Caco-2 (cell line): ENCODE data around the gene PAK1. TPM values are rescaled to one million over a fixed set of nuclear protein-coding genes. Genes with fewer than 3 reads are reported as not detected.

ENCODE experiments used
- BruUV-seq: library from RNA; stranded (reverse); fragments of 400-500 nt; replicated peaks from 2 replicates; lab custom pipeline; 2021; lab: Mats Ljungman, UMichigan
- CTCF ChIA-PET: fragments of 300-600 bp; sonication (Branson Sonifier 250); formaldehyde crosslinking; loops from one replicate; lab custom pipeline; 2022; ENCODE audit warnings: antibody characterized with exemption; lab: Charles Lee
- POLR2A ChIA-PET: fragments of 300-600 bp; sonication (Branson Sonifier 250); formaldehyde crosslinking; loops from one replicate; lab custom pipeline; 2022; ENCODE audit warnings: antibody characterized with exemption; lab: Charles Lee
- DNase-seq, 2 experiments: peaks; one replicate each; pipeline versions ENCODE4 v3.0.0 to v3.0.0-alpha.2; 2020 to 2022
- H3K27me3 ChIP-seq: replicated peaks from 2 replicates; pipeline ENCODE4 v1.6.0; 2011; ENCODE audit warnings: low read length; ENCODE audit not compliant: control insufficient read depth, insufficient read depth
- H3K36me3 ChIP-seq: 2 replicates; pipeline ENCODE4 v1.5.1; 2011; ENCODE audit warnings: low read length; ENCODE audit not compliant: control insufficient read depth, insufficient read depth
- H3K4me1 ChIP-seq: fragments of 250-450 bp; sonication (Bioruptor Pico); 2 replicates; pipeline ENCODE4 v1.5.1; 2020; ENCODE audit warnings: mild to moderate bottlenecking
- H3K4me3 ChIP-seq: 2 replicates; pipeline ENCODE4 v1.5.1; 2011; ENCODE audit warnings: low read depth, mild to moderate bottlenecking, control low read depth, low read length
- H3K9me3 ChIP-seq: fragments of 250-450 bp; sonication (Bioruptor Pico); 2 replicates; pipeline ENCODE4 v1.5.1; 2020; ENCODE audit warnings: mild to moderate bottlenecking, moderate library complexity
- H3K27ac Mint-ChIP-seq: one replicate; pipeline ENCODE4 v1.8.0; 2022; ENCODE audit warnings: mixed read lengths; ENCODE audit not compliant: unreplicated experiment
- H3K27me3 Mint-ChIP-seq: one replicate; pipeline ENCODE4 v1.8.0; 2022; ENCODE audit warnings: mixed read lengths; ENCODE audit not compliant: insufficient read depth, unreplicated experiment
- H3K36me3 Mint-ChIP-seq: one replicate; pipeline ENCODE4 v1.8.0; 2022; ENCODE audit warnings: mild to moderate bottlenecking, mixed read lengths; ENCODE audit not compliant: insufficient read depth, unreplicated experiment
- H3K4me1 Mint-ChIP-seq: one replicate; pipeline ENCODE4 v1.8.0; 2022; ENCODE audit warnings: low read depth, mixed read lengths; ENCODE audit not compliant: unreplicated experiment
- H3K4me3 Mint-ChIP-seq: one replicate; pipeline ENCODE4 v1.8.0; 2022; ENCODE audit warnings: mild to moderate bottlenecking, moderate library complexity, mixed read lengths; ENCODE audit not compliant: unreplicated experiment
- H3K9me3 Mint-ChIP-seq: one replicate; pipeline ENCODE4 v1.8.0; 2022; ENCODE audit warnings: mixed read lengths; ENCODE audit not compliant: unreplicated experiment
- intact Hi-C: fragments of 100-400 bp; cut with micrococcal nuclease; formaldehyde crosslinking; loops from one replicate; pipeline ENCODE4 v1.10.0; 2022; ENCODE audit not compliant: unreplicated experiment
- total RNA-seq: library from RNA; stranded (reverse); gene quantifications from 2 replicates; pipeline ENCODE4 v1.2.3, GENCODE V29; 2022
- TF ChIP-seq, protein P1 (sequence below), 2 experiments: fragments of 200-600 bp in 1 of 2; IDR thresholded peaks; 1 replicate in 1 of 2; 2 replicates in 1 of 2; pipeline versions ENCODE4 v1.5.1 to v1.8.0; 2011 to 2022; ENCODE audit warnings: antibody characterized with exemption in 1 of 2, control low read depth in 1 of 2, inconsistent platforms in 1 of 2, low read depth in 1 of 2, low read length in 1 of 2, mild to moderate bottlenecking in 1 of 2, moderate library complexity in 1 of 2; ENCODE audit not compliant: insufficient read depth in 1 of 2, severe bottlenecking in 1 of 2, unreplicated experiment in 1 of 2

PAK1 gene
- total RNA-seq, 1 experiment from 2014 or later: 81.1 TPM

DNA sequence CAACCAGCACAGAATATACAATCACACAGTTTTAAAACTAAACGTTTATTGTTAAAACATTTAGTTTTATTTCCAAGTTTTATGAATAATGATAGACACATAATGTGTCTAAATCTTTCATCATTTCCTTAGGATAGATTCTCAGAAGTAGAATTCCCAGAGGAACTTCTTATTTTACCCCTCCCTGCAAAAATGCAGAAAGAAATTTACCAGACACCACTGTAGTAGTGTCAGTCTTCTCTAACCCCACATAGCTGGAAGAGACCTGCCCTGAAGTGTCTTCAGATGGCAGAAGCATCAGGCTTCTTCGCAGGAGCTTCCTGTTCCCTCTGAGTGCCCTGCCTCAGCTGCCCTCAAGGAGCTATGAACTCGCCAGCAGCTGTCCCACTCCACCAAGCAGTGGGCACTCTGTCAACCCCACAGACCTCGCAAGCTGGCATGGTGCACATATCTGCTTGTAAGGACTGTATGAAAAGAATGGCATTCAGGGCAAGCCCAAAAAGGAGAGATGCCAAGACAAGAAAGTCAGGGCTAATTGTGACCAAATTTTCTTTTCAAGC lies 28.5 kb upstream of the PAK1 start:
- no peak overlapping the region for H3K27ac Mint-ChIP-seq
- no peaks in the 10 kb centered on the region for H3K36me3 Mint-ChIP-seq
- Histone ChIP-seq H3K27me3 (no peaks in the 10 kb centered on the region), H3K4me3 (no peak overlapping the region), H3K4me1 (no peaks in the 10 kb centered on the region), H3K36me3 (no peaks in the 10 kb centered on the region), H3K9me3 (no peaks in the 10 kb centered on the region)
- no peaks in the 10 kb centered on the region for H3K4me1 Mint-ChIP-seq
- DNase-seq: no peak
- intact Hi-C loops: no loop called here
- no peaks in the 10 kb centered on the region for H3K9me3 Mint-ChIP-seq
- BruUV-seq: no TSS peak
- POLR2A ChIA-PET: no interaction called here
- CTCF ChIA-PET: interaction anchor here (1.0 kb wide), 1 partner anchor 307 kb away, joined by 3 read pairs; no protein-coding TSS in a partner anchor
- H3K27me3 Mint-ChIP-seq: no peaks in the 10 kb centered on the region
- no peak overlapping the region for H3K4me3 Mint-ChIP-seq
- TF ChIP-seq, protein P1, sequence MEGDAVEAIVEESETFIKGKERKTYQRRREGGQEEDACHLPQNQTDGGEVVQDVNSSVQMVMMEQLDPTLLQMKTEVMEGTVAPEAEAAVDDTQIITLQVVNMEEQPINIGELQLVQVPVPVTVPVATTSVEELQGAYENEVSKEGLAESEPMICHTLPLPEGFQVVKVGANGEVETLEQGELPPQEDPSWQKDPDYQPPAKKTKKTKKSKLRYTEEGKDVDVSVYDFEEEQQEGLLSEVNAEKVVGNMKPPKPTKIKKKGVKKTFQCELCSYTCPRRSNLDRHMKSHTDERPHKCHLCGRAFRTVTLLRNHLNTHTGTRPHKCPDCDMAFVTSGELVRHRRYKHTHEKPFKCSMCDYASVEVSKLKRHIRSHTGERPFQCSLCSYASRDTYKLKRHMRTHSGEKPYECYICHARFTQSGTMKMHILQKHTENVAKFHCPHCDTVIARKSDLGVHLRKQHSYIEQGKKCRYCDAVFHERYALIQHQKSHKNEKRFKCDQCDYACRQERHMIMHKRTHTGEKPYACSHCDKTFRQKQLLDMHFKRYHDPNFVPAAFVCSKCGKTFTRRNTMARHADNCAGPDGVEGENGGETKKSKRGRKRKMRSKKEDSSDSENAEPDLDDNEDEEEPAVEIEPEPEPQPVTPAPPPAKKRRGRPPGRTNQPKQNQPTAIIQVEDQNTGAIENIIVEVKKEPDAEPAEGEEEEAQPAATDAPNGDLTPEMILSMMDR (IDR thresholded peaks at IDR 0.05; ENCODE audit: insufficient read depth in 1 of 2, low read depth in 1 of 2, low read length in 1 of 2, severe bottlenecking in 1 of 2, unreplicated experiment in 1 of 2): no peak

DNA sequence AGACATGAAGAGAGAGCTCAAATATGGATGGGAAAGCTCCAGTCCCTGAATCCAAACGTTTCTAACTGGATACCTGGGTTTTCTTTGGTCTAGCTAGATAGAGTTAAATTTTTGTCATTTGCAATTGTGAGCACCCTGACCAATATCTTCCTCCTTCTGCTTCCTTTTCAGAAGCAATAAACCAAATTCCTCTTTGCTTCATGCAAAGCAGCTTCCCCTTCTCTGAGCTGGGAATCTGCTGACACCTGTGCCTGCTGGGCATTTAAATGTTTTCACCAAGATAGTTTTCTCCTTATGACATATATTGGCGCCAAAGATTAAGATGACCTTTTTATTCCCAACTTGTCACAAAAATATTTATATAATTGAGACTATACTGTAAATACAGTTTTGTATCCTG lies 27.9 kb upstream of the PAK1 start:
- H3K27me3 Mint-ChIP-seq: no peaks in the 10 kb centered on the region
- DNase-seq: no peak
- no peaks in the 10 kb centered on the region for H3K36me3 Mint-ChIP-seq
- no peaks in the 10 kb centered on the region for H3K4me1 Mint-ChIP-seq
- intact Hi-C loops: no loop called here
- CTCF ChIA-PET: no interaction called here
- no peak overlapping the region for H3K27ac Mint-ChIP-seq
- Histone ChIP-seq H3K27me3 (no peaks in the 10 kb centered on the region), H3K4me3 (no peak overlapping the region), H3K4me1 (no peaks in the 10 kb centered on the region), H3K9me3 (no peaks in the 10 kb centered on the region), H3K36me3 (no peaks in the 10 kb centered on the region)
- POLR2A ChIA-PET: no interaction called here
- H3K9me3 Mint-ChIP-seq: no peaks in the 10 kb centered on the region
- TF ChIP-seq, protein P1 (IDR thresholded peaks at IDR 0.05; ENCODE audit: insufficient read depth in 1 of 2, low read depth in 1 of 2, low read length in 1 of 2, severe bottlenecking in 1 of 2, unreplicated experiment in 1 of 2): no peak
- BruUV-seq: no TSS peak
- no peak overlapping the region for H3K4me3 Mint-ChIP-seq

DNA sequence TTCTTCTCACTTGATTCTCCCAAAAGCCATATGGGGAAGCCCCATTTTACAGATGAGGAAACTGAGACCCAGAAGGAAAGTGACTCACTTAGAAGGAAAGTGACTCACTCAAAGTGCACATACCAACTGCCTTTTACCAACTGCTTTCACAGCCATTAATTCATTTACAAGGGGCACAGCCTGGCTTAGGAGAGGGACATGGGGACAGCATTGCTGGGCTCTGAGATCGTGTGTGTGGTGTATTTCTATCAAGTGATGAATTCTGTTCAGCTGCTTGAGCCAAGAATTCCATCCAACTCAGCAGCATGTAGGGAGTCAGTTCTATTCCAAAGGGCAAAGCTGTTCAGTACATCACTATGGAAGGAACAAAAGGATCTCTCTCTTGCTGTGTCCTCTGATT lies 23.5 kb upstream of the PAK1 start:
- no peaks in the 10 kb centered on the region for H3K27me3 Mint-ChIP-seq
- no peaks in the 10 kb centered on the region for H3K4me1 Mint-ChIP-seq
- CTCF ChIA-PET: no interaction called here
- H3K4me3 Mint-ChIP-seq: no peak overlapping the region
- no peak overlapping the region for H3K27ac Mint-ChIP-seq
- POLR2A ChIA-PET: no interaction called here
- H3K9me3 ChIP-seq: no peaks in the 10 kb centered on the region
- H3K36me3 ChIP-seq: no peaks in the 10 kb centered on the region
- H3K36me3 Mint-ChIP-seq: no peaks in the 10 kb centered on the region
- no peak overlapping the region for H3K4me3 ChIP-seq
- BruUV-seq: no TSS peak
- TF ChIP-seq, protein P1 (IDR thresholded peaks at IDR 0.05; ENCODE audit: insufficient read depth in 1 of 2, low read depth in 1 of 2, low read length in 1 of 2, severe bottlenecking in 1 of 2, unreplicated experiment in 1 of 2): no peak
- DNase-seq: no peak
- H3K4me1 ChIP-seq: no peaks in the 10 kb centered on the region
- intact Hi-C loops: no loop called here
- H3K27me3 ChIP-seq: no peaks in the 10 kb centered on the region
- H3K9me3 Mint-ChIP-seq: no peaks in the 10 kb centered on the region
